HG03108 (cell line): ENCODE measurements around the gene TMEM272.

Source experiments
- ATAC-seq: cut with Tn5 transposase; IDR thresholded peaks from one replicate; pipeline ENCODE4 v1.9.1; 2021; ENCODE audit warnings: moderate library complexity; ENCODE audit not compliant: unreplicated experiment

TMEM272 gene

GRCh38 chr13:51807041-51807440 is 37.9 kb downstream of the TMEM272 start:
- no peak for ATAC-seq

- ATAC-seq = no peak
Measured at GRCh38 chr13:51806566-51806965, 38.4 kb downstream of the TMEM272 start.

GRCh38 chr13:51805925-51806324 is 39.1 kb downstream of the TMEM272 start:
- no peak for ATAC-seq

GRCh38 chr13:51805313-51805712 is 39.7 kb downstream of the TMEM272 start:
- ATAC-seq = no peak

- no peak for ATAC-seq
Measured at GRCh38 chr13:51804295-51805172, 40.4 kb downstream of the TMEM272 start.

- ATAC-seq = peak; percentile 84
Measured at GRCh38 chr13:51803422-51804294, 41.3 kb downstream of the TMEM272 start, which contains the start of gene DHRS12. Gene DHRS12, minus strand, starts transcription at chr13:51804163. Its CDS starts 4,504 bp downstream, at chr13:51799659.

GRCh38 chr13:51802631-51803418 is 42.2 kb downstream of the TMEM272 start:
- ATAC-seq = no peak

GRCh38 chr13:51801631-51802099 is 43.3 kb downstream of the TMEM272 start:
- ATAC-seq = no peak

GRCh38 chr13:51800486-51800885 is 44.5 kb downstream of the TMEM272 start:
- ATAC-seq = no peak

- ATAC-seq = no peak
Measured at GRCh38 chr13:51799261-51799660, 45.7 kb downstream of the TMEM272 start.

- ATAC-seq = peak; percentile 35
Measured at GRCh38 chr13:51797664-51798488, 47.1 kb downstream of the TMEM272 start.

GRCh38 chr13:51796546-51796945 is 48.4 kb downstream of the TMEM272 start:
- ATAC-seq = no peak

- no peak for ATAC-seq
Measured at GRCh38 chr13:51795419-51795818, 49.6 kb downstream of the TMEM272 start.

- no peak for ATAC-seq
Measured at GRCh38 chr13:51794964-51795363, 50.0 kb downstream of the TMEM272 start.

- ATAC-seq = peak; percentile 63
Measured at GRCh38 chr13:51793570-51794271, 51.3 kb downstream of the TMEM272 start.

- no peak for ATAC-seq
Measured at GRCh38 chr13:51786425-51787265, 58.3 kb downstream of the TMEM272 start.

- ATAC-seq = no peak
Measured at GRCh38 chr13:51785712-51786424, 59.1 kb downstream of the TMEM272 start.

GRCh38 chr13:51784097-51784496 is 60.9 kb downstream of the TMEM272 start:
- ATAC-seq = no peak
